CD4-positive, CD25-positive, alpha-beta regulatory T cell (primary cell): ENCODE results near the gene BBS9. TPM values are rescaled to one million over a fixed set of nuclear protein-coding genes. Genes with fewer than 3 reads are reported as not detected.
"Not testable (repeated sequence)": the region's sequence is repeated elsewhere in the genome, so short reads cannot be mapped to it uniquely, and the experiment has no call there.

Experiments
- ATAC-seq, 2 donors: fragments of 150-1000 bp; cut with Tn5 transposase; one replicate each; pipeline ENCODE4 v1.10.0; 2021; ENCODE audit warnings: low read depth in 2 of 2, moderate number of reproducible peaks in 2 of 2, moderate library complexity in 1 of 2
- DNase-seq, 3 donors: peaks; one replicate each; pipeline versions ENCODE4 v3.0.0 to v3.0.0-alpha.2; 2012 to 2022; ENCODE audit warnings: mixed read lengths in 1 of 3
- H3K27ac ChIP-seq: one replicate; pipeline ENCODE4 v1.7.0; 2013; ENCODE audit warnings: mild to moderate bottlenecking, low read length; ENCODE audit not compliant: insufficient read depth, poor library complexity, severe bottlenecking
- H3K27me3 ChIP-seq: one replicate; pipeline ENCODE4 v1.7.0; 2013; ENCODE audit warnings: low read length; ENCODE audit not compliant: control insufficient read depth, insufficient read depth
- H3K36me3 ChIP-seq: one replicate; pipeline ENCODE4 v1.7.0; 2013; ENCODE audit warnings: mild to moderate bottlenecking, low read length, moderate library complexity; ENCODE audit not compliant: control insufficient read depth, insufficient read depth
- H3K4me1 ChIP-seq: 2 replicates; pipeline ENCODE4 v1.7.0; 2013; ENCODE audit warnings: mild to moderate bottlenecking, low read length; ENCODE audit not compliant: insufficient read depth, control insufficient read depth, poor library complexity, severe bottlenecking
- H3K4me3 ChIP-seq: one replicate; pipeline ENCODE4 v1.7.0; 2013; ENCODE audit warnings: low read depth, mild to moderate bottlenecking, low read length, moderate library complexity
- H3K9me3 ChIP-seq, 2 experiments: 1 replicate in 1 of 2; 2 replicates in 1 of 2; pipeline ENCODE4 v1.7.0; 2013; ENCODE audit warnings: low read length in 2 of 2, mild to moderate bottlenecking in 1 of 2, moderate library complexity in 1 of 2; ENCODE audit not compliant: control insufficient read depth in 2 of 2
- H3K27ac Mint-ChIP-seq, 3 donors: one replicate each; pipeline ENCODE4 v1.8.0; 2020 to 2022; ENCODE audit warnings: mild to moderate bottlenecking in 3 of 3, mixed read lengths in 3 of 3, moderate library complexity in 2 of 3
- H3K27me3 Mint-ChIP-seq: one replicate; pipeline ENCODE4 v1.8.0; 2022; ENCODE audit warnings: mild to moderate bottlenecking, mixed read lengths
- H3K36me3 Mint-ChIP-seq: one replicate; pipeline ENCODE4 v1.8.0; 2020; ENCODE audit warnings: mixed read lengths
- H3K4me1 Mint-ChIP-seq, 4 donors: one replicate each; pipeline ENCODE4 v1.8.0; 2020 to 2022; ENCODE audit warnings: mixed read lengths in 4 of 4, mild to moderate bottlenecking in 1 of 4
- H3K4me3 Mint-ChIP-seq, 4 donors: one replicate each; pipeline ENCODE4 v1.8.0; 2020 to 2022; ENCODE audit warnings: mild to moderate bottlenecking in 4 of 4, mixed read lengths in 4 of 4, moderate library complexity in 3 of 4
- H3K9me3 Mint-ChIP-seq, 7 donors: one replicate each; pipeline ENCODE4 v1.8.0; 2020 to 2022; ENCODE audit warnings: mixed read lengths in 7 of 7, mild to moderate bottlenecking in 3 of 7, moderate library complexity in 2 of 7
- polyA plus RNA-seq, 4 donors: library from polyadenylated mRNA; unstranded; fragments of 300-500 nt; fragmentation: Illumina TruSeq; gene quantifications; one replicate each; pipeline ENCODE4 v1.2.3, GENCODE V29; 2021
- total RNA-seq: library from RNA; stranded (reverse); gene quantifications from one replicate; pipeline ENCODE4 v1.2.3, GENCODE V29; 2022

Gene BBS9
- total and polyA plus RNA-seq, 5 donors from 2014 or later, result 8.1 to 18.7 (median 13.2) TPM

DNA sequence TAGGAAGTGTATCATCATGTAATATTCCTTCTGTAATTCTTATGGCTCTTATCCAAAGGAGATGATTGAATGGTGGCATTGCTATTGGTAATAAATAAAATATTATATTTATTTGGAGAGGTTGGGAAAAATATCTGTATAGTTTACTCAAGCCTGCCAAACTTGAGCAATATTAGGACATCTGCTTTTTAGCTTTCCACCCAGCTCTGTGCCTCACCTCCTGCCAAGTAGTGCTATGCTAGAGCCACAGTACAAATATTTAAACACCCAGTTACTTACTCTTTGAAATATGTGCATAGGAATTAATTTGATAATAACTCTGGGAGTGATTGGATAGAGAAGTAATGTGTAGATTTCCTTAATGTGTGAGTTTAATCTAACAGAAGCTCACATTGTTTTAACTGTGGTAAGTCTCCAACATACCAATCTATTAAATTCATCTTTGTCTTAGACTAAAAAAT is 129.2 kb downstream of the BBS9 start:
- Histone ChIP-seq H3K4me3 (no peak overlapping the region), H3K27ac (no peak overlapping the region), H3K4me1 (no peaks in the 10 kb centered on the region), H3K27me3 (no peaks in the 10 kb centered on the region), H3K36me3 (no peaks in the 10 kb centered on the region), H3K9me3 (no peaks in the 10 kb centered on the region)
- Mint-ChIP-seq H3K9me3 (no peaks in the 10 kb centered on the region), H3K36me3 (peaks cover 12% of the 10 kb centered on the region), H3K4me1 (peaks cover 11 to 18% (median 12%) of the 10 kb centered on the region in 4 donors), H3K27ac (no peak overlapping the region), H3K4me3 (no peak overlapping the region), H3K27me3 (no peaks in the 10 kb centered on the region)
- no peak for DNase-seq
- no peak for ATAC-seq

DNA sequence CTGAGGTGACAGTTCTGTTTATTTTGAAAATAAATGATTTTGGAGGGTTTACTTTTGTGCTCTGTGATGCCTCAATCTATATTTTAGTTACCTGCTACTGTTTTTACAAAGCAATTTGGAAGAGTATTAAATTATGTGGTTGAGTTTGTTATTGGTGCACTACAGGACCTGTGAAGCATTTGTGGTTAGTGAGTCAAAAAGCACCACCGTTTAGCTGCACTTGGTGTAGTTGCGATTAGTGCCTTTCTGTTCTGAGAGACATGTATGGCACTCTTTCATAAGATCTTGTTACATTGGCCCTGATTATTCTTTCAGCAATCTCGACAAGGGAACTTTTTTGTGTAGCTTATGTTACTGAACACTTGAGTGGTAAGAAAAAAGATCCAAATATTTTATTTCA is 132.2 kb downstream of the BBS9 start:
- no peak for ATAC-seq
- H3K27me3 ChIP-seq, result no peaks in the 10 kb centered on the region
- H3K9me3 Mint-ChIP-seq, result peaks cover 0 to 1% (median 0%) of the 10 kb centered on the region in 7 donors
- H3K27ac ChIP-seq, result no peak overlapping the region
- peaks cover 25% of the 10 kb centered on the region for H3K36me3 Mint-ChIP-seq
- H3K4me3 Mint-ChIP-seq, result no peak overlapping the region
- DNase-seq, result peak in 1 of 3 donors; percentile 46
- H3K9me3 ChIP-seq, result no peaks in the 10 kb centered on the region
- H3K4me1 Mint-ChIP-seq, result peaks cover 11 to 18% (median 12%) of the 10 kb centered on the region in 4 donors
- H3K27ac Mint-ChIP-seq, result peak overlapping the region in 2 of 3 donors; percentile 37 to 62
- no peaks in the 10 kb centered on the region for H3K27me3 Mint-ChIP-seq
- H3K36me3 ChIP-seq, result no peaks in the 10 kb centered on the region
- no peak overlapping the region for H3K4me3 ChIP-seq
- H3K4me1 ChIP-seq, result no peaks in the 10 kb centered on the region

DNA sequence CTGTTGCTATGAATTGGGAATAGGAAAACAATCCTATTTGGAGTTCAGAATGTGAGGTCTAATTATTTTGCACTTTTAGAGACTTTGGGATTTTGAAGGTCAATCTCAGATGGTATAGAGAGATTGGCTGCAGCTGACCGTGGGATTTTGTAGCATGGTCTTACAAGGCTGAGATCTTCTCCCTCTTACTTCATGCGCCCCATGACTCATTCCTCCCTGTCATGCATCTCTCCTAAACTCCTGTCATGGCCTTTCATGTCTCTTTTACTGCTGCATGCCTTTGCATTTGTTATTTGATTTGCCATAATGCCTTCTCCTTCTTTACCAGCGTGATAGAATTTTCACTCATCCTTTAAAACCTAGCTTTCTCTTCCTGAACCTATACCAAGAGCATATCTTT is 133.1 kb downstream of the BBS9 start:
- Histone ChIP-seq H3K4me1 (no peaks in the 10 kb centered on the region), H3K9me3 (no peaks in the 10 kb centered on the region), H3K27ac (no peak overlapping the region), H3K36me3 (no peaks in the 10 kb centered on the region), H3K27me3 (no peaks in the 10 kb centered on the region), H3K4me3 (no peak overlapping the region)
- Mint-ChIP-seq H3K9me3 (peaks cover 0 to 1% (median 0%) of the 10 kb centered on the region in 7 donors), H3K27me3 (no peaks in the 10 kb centered on the region), H3K36me3 (peaks cover 25% of the 10 kb centered on the region), H3K4me3 (no peak overlapping the region), H3K4me1 (peaks cover 11 to 18% (median 12%) of the 10 kb centered on the region in 4 donors), H3K27ac (no peak overlapping the region)
- DNase-seq, result no peak
- no peak for ATAC-seq

DNA sequence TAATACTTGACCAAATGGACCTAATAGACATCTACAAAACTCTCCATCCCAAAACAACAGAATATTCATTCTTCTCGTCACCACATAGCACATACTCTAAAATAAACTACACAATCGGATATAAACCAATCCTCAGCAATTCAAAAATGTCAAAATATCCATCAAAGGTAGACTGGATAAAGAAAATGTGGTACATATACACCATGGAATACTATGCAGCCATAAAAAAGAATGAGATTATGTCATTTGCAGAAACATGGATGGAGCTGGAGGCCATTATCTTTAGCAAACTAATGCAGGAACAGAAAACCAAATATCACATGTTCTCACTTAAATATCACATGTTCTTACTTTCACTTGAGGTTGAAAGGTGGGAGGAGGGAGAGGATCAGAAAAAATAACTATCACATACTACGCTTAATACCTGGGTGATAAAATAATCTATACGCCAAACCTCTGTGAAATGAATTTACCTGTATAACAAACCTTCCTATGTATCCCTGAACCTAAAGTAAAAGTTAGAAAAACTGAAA is 142.5 kb downstream of the BBS9 start:
- not testable (repeated sequence) for H3K27me3 Mint-ChIP-seq, H3K27ac Mint-ChIP-seq, H3K4me1 Mint-ChIP-seq, H3K4me3 Mint-ChIP-seq, H3K27ac ChIP-seq, H3K4me1 ChIP-seq, H3K36me3 ChIP-seq, H3K4me3 ChIP-seq, DNase-seq, ATAC-seq, H3K9me3 ChIP-seq, H3K27me3 ChIP-seq
- Mint-ChIP-seq H3K9me3 (peaks cover 3 to 29% (median 13%) of the 10 kb centered on the region in 7 donors), H3K36me3 (peaks cover 37% of the 10 kb centered on the region)

DNA sequence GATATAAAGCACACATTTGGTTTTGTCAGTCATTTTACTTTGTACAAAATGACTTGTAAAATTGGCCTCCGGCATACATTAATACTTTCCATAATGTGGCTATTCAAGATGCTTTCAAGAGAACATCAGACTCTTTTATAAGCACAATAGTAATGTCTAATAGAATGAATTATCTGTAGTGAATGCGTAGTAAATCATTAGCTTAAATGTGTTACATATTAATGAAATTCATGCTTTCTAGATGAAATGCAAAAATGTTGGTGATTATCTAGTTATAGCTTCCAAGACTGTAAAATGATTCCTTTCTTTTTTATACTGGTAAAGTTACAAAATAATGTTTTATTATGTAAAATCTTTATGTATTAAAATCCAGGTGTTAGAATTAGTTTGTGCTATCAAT is 144.0 kb downstream of the BBS9 start:
- DNase-seq (no peak), ATAC-seq (no peak)
- Histone ChIP-seq H3K4me3 (no peak overlapping the region), H3K4me1 (no peaks in the 10 kb centered on the region), H3K36me3 (peaks cover 3% of the 10 kb centered on the region), H3K27me3 (no peaks in the 10 kb centered on the region), H3K9me3 (peaks cover 5 to 9% of the 10 kb centered on the region in 2 experiments), H3K27ac (no peak overlapping the region)
- H3K9me3 Mint-ChIP-seq, result peaks cover 3 to 41% (median 17%) of the 10 kb centered on the region in 7 donors
- H3K27me3 Mint-ChIP-seq, result no peaks in the 10 kb centered on the region
- peaks cover 0 to 8% (median 0%) of the 10 kb centered on the region in 4 donors for H3K4me1 Mint-ChIP-seq
- H3K36me3 Mint-ChIP-seq, result peaks cover 44% of the 10 kb centered on the region
- H3K27ac Mint-ChIP-seq, result no peak overlapping the region
- H3K4me3 Mint-ChIP-seq, result no peak overlapping the region

DNA sequence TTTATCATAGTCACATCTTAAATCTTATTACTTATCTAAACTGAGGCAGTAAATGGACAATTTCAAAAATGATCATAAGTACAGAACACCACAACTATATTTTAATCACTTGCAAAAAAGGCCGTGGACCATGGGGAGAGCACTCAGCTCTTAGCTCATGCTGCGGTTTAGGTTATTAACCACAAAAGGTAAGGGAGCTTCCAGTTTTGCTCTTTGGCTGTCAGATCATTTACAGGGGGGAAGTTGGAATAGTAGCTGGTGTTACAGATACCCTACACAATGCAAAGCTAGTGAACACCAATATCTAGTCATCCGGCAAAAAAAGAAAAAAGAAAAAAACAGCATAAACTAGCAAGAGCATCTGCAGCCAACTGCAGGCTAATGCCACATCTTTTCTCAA is 147.0 kb downstream of the BBS9 start:
- Histone ChIP-seq H3K4me3 (no peak overlapping the region), H3K36me3 (peaks cover 3% of the 10 kb centered on the region), H3K27me3 (no peaks in the 10 kb centered on the region), H3K9me3 (peaks cover 8 to 10% of the 10 kb centered on the region in 2 experiments), H3K27ac (no peak overlapping the region), H3K4me1 (no peaks in the 10 kb centered on the region)
- H3K4me3 Mint-ChIP-seq, result no peak overlapping the region
- peaks cover 3 to 33% (median 14%) of the 10 kb centered on the region in 7 donors for H3K9me3 Mint-ChIP-seq
- H3K27me3 Mint-ChIP-seq, result no peaks in the 10 kb centered on the region
- H3K36me3 Mint-ChIP-seq, result peaks cover 39% of the 10 kb centered on the region
- no peak for ATAC-seq
- H3K4me1 Mint-ChIP-seq, result peaks cover 0 to 8% (median 1%) of the 10 kb centered on the region in 4 donors
- peak overlapping the region in 1 of 3 donors; percentile 57 for H3K27ac Mint-ChIP-seq
- no peak for DNase-seq

DNA sequence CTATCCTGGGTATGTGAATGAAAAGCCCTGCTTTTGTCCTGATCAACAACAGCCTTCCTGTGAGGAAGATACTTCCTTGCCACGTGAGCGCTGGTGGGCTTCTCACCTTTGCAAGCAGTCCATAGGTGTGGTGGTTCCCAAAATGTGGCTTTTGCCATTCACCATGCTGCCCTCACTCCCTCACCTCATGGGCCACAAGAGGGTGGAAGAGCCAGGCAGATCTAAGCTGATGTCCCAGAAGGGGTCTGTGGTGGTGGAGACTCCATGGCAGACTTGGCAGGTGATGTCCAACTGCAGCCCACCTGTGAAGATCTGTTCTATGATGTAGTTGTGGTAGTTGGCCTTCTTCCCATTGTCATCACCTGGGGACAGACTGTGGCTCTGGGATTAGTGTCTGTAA is 147.4 kb downstream of the BBS9 start:
- DNase-seq (no peak), ATAC-seq (no peak)
- peaks cover 3 to 29% (median 10%) of the 10 kb centered on the region in 7 donors for H3K9me3 Mint-ChIP-seq
- H3K9me3 ChIP-seq, result peaks cover 4 to 9% of the 10 kb centered on the region in 2 experiments
- no peak overlapping the region for H3K27ac ChIP-seq
- no peaks in the 10 kb centered on the region for H3K27me3 Mint-ChIP-seq
- no peaks in the 10 kb centered on the region for H3K27me3 ChIP-seq
- no peaks in the 10 kb centered on the region for H3K4me1 ChIP-seq
- no peak overlapping the region for H3K4me3 ChIP-seq
- H3K36me3 ChIP-seq, result peaks cover 3% of the 10 kb centered on the region
- no peak overlapping the region for H3K4me3 Mint-ChIP-seq
- peaks cover 0 to 8% (median 1%) of the 10 kb centered on the region in 4 donors for H3K4me1 Mint-ChIP-seq
- peaks cover 35% of the 10 kb centered on the region for H3K36me3 Mint-ChIP-seq
- no peak overlapping the region for H3K27ac Mint-ChIP-seq

DNA sequence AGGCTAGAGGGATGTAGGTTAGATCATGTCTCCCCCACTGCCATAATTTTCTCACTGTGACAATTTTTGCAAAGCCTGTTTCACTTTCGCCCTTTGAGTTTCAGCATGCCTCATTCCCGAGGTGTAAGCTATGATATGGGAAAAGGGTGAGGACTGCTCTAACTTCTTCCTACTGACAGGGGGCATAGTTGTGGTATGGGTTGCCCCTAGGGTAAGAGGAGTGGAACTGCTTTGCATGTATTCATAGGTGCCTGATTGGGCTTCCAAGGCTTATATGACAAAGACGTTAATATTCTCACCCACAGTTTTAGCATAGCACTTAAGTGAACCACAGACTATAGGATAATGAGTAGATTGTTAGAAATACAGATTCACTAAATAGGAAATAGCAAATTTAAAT is 148.7 kb downstream of the BBS9 start:
- Mint-ChIP-seq H3K9me3 (peaks cover 0 to 23% (median 8%) of the 10 kb centered on the region in 7 donors), H3K27ac (no peak overlapping the region), H3K27me3 (no peaks in the 10 kb centered on the region), H3K4me3 (no peak overlapping the region), H3K36me3 (peaks cover 33% of the 10 kb centered on the region), H3K4me1 (peaks cover 0 to 8% (median 1%) of the 10 kb centered on the region in 4 donors)
- no peaks in the 10 kb centered on the region for H3K4me1 ChIP-seq
- no peaks in the 10 kb centered on the region for H3K27me3 ChIP-seq
- H3K9me3 ChIP-seq, result peaks cover 4 to 9% of the 10 kb centered on the region in 2 experiments
- ATAC-seq (no peak), DNase-seq (no peak)
- H3K27ac ChIP-seq, result no peak overlapping the region
- H3K36me3 ChIP-seq, result peaks cover 3% of the 10 kb centered on the region
- H3K4me3 ChIP-seq, result no peak overlapping the region
